SK-N-SH treated with all-trans-retinoic acid at 6 μM for 48 hours (cell line): Measurements from ENCODE around the gene KIF22.

Source experiments
- ARNTL ChIP-seq: fragments of 450-650 bp; formaldehyde crosslinking; IDR thresholded peaks from 2 replicates; pipeline ENCODE4 v1.5.0; 2020; ENCODE audit warnings: low read depth, mild to moderate bottlenecking, moderate library complexity, borderline replicate concordance
- CREB5 ChIP-seq: fragments of 250-450 bp; sonication (Bioruptor Pico); IDR thresholded peaks from 2 replicates; pipeline ENCODE4 v1.5.1; 2020; ENCODE audit warnings: low read depth, mild to moderate bottlenecking, moderate library complexity
- ESRRG ChIP-seq: fragments of 250-450 bp; sonication (Bioruptor Pico); IDR thresholded peaks from 2 replicates; pipeline ENCODE4 v1.6.1; 2021; ENCODE audit warnings: mild to moderate bottlenecking
- PATZ1 ChIP-seq: fragments of 250-450 bp; sonication (Bioruptor Pico); IDR thresholded peaks from 2 replicates; pipeline ENCODE4 v1.8.0; 2020; ENCODE audit warnings: mild to moderate bottlenecking, moderate library complexity, borderline replicate concordance
- TCF4 ChIP-seq: fragments of 250-450 bp; sonication (Bioruptor Pico); IDR thresholded peaks from 2 replicates; pipeline ENCODE4 v1.8.0; 2021; ENCODE audit warnings: mild to moderate bottlenecking, moderate library complexity, borderline replicate concordance
- TOX ChIP-seq: fragments of 250-450 bp; sonication (Bioruptor Pico); IDR thresholded peaks from 2 replicates; pipeline ENCODE4 v1.8.0; 2021; ENCODE audit warnings: mild to moderate bottlenecking, moderate library complexity, borderline replicate concordance
- ZFP3 ChIP-seq: fragments of 250-450 bp; sonication (Bioruptor Pico); IDR thresholded peaks from 2 replicates; pipeline ENCODE4 v1.5.0; 2020; ENCODE audit warnings: mild to moderate bottlenecking, moderate library complexity
- ZFP30 ChIP-seq: fragments of 450-650 bp; formaldehyde crosslinking; IDR thresholded peaks from 2 replicates; pipeline ENCODE4 v1.5.0; 2022; ENCODE audit warnings: mild to moderate bottlenecking, moderate library complexity
- ZNF70 ChIP-seq: fragments of 450-650 bp; formaldehyde crosslinking; IDR thresholded peaks from 2 replicates; pipeline ENCODE4 v1.5.0; 2020; ENCODE audit warnings: mild to moderate bottlenecking, moderate library complexity

DNA sequence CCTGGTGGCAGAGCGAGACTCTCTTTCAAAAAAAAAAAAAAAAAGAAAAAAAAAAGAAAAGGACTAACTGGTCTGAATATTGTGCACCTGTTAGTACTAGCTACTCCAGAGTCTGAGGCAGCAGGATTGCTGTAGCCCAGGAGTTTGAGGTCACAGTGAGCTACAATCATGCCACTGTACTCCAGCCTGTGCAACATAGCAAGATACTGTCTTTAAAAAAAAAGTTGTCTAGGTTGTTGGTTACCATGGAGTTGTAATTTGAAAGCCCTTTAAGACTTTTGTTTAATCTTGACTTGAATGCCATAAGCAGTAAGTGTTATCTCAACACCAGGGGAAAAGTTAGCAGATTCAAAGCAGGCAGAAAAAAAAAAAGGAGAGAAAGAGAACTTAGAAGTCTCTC is 33.9 kb upstream of the KIF22 start:
- TF ChIP-seq ZNF70 (CRISPR knock-in tag) (no peak), ARNTL (CRISPR knock-in tag) (no peak), ZFP3 (CRISPR knock-in tag) (no peak), ZFP30 (CRISPR knock-in tag) (no peak), TCF4 (no peak), CREB5 (no peak), TOX (CRISPR knock-in tag) (no peak), PATZ1 (no peak), ESRRG (CRISPR knock-in tag) (no peak)
